GM21529 (cell line): ENCODE results near the gene UGT2B10.
"Not testable (repeated sequence)": the region's sequence is repeated elsewhere in the genome, so short reads cannot be mapped to it uniquely, and the experiment has no call there.

Source experiments
- ATAC-seq: cut with Tn5 transposase; IDR thresholded peaks from one replicate; pipeline ENCODE4 v1.9.1; 2021; ENCODE audit not compliant: unreplicated experiment

Gene UGT2B10

GRCh38 chr4:68815617-68816409 is at the start of gene UGT2B10:
TSS of gene UGT2B10 (plus strand) at chr4:68815994. CDS start at chr4:68816020, 26 bp downstream.
- ATAC-seq = not testable (repeated sequence)

- not testable (repeated sequence) for ATAC-seq
Observed at GRCh38 chr4:68771836-68772235, 44.0 kb upstream of the UGT2B10 start.

DNA sequence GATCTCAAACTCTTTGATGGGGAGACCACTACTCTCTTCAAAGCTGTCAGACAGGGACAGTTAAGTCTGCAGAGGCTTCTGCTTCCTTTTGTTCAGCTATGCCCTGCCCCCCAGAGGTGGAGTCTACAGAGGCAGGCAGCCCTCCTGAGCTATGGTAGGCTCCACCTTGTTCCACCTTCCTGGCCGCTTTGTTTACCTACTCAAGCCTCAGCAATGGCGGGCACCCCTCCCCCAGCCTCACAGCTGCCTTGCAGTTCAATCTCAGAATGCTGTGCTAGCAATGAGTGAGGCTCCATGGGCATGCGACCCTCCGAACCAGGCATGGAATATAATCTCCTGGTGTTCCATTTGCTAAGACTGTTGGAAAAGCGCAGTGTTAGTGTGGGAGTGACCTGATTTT is 42.1 kb upstream of the UGT2B10 start:
- no peak for ATAC-seq

DNA sequence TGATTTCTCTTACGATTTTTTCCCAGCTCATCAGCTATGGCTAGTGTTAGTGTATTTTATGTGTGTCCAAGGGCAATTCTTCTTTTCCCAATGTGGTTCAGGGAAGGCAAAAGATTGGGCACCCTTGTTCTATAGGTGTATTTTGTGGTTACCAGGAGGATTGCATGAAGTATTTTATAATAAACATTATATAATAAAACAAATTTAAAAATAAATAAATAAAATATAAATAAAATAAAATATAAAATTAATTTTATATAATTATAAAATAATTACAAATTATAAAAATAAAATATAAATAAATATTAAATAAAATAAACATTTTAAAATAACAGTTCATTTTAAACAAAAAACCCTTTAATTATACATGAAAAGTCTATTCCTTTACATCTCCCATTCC is 35.6 kb upstream of the UGT2B10 start:
- ATAC-seq = no peak

- ATAC-seq = no peak
Observed at GRCh38 chr4:68797048-68797447, 18.7 kb upstream of the UGT2B10 start.

GRCh38 chr4:68797618-68798017 is 18.2 kb upstream of the UGT2B10 start:
- ATAC-seq = no peak

- ATAC-seq = no peak
Observed at GRCh38 chr4:68803013-68803412, 12.8 kb upstream of the UGT2B10 start.

DNA sequence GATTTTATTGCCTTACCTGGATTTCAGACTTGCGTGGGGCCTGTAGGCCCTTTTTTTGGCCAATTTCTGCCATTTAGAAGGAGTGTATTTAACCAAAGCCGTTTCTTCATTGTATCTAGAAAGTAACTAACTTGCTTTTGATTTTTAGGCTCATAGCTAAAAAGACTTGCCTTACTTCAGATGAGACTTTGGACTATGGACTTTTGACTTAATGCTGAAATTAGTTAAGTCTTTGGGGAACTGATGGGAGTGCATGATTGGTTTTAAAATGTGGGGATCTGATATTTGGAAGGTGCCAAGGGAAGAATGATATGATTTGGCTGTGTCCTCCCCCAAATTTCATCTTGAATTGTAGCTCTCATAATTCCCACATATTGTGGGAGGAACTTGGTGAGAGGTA is 7.7 kb upstream of the UGT2B10 start:
- no peak for ATAC-seq

- ATAC-seq = no peak
Observed at GRCh38 chr4:68810919-68811318, 4.9 kb upstream of the UGT2B10 start.

GRCh38 chr4:68816410-68817265 is 844 bp downstream of the UGT2B10 start:
- ATAC-seq = not testable (repeated sequence)

DNA sequence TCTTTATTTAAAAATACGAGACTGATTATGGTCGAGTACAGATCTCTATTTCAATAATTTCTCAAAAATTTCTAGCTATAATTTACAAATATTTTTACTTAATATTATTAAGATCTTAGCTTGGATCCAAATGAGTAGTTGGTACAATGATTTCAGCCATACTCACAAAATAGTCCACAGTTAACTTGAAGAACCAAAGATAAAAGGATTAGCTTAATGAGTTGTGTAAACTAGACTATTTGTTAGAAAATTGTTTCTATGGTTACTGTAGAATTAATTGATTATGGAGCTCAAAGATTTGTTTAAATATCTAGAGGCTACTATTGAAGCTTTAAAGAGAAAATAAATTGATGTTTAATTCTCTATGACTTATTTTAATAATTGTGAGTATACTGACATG is 1.6 kb downstream of the UGT2B10 start:
- ATAC-seq = no peak

- not testable (repeated sequence) for ATAC-seq
Observed at GRCh38 chr4:68818030-68818462, 2.3 kb downstream of the UGT2B10 start.

DNA sequence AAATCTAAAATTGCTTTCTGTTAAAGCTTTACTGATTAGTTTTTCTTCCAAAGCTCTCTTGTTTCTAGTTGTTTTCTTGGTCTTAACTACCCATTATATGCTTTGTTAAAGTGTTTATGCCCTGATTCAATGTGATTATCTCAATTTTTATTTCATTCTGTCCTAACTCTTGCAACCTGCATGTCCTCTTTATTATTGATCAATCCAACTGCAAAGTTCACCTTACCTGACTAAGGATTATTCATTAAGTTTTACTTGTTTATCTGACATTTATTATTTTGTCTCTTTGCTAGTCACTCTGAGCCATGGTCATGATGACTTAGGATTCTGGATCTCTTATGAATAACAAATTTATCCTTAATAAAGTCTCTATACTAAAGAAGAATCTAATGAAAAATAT is 15.8 kb downstream of the UGT2B10 start:
- ATAC-seq = no peak

DNA sequence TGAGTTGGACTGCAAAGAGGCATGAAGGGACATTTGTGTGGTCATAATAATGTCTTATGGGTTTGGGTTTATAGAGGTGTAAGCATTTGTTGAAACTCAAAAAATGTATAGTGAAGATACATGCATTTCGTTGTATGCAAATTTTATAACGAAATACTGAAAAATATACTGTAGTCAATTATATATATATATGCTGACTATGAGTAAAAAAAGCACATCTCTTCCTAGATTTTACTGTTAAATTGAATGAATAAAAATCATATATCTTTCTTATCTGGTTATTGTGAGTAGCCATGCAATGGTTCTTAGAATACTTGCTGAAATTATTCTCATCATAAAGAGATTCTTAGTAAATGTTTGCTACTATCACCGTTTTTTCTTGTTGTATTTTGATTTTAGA is 34.5 kb downstream of the UGT2B10 start:
- ATAC-seq = no peak

DNA sequence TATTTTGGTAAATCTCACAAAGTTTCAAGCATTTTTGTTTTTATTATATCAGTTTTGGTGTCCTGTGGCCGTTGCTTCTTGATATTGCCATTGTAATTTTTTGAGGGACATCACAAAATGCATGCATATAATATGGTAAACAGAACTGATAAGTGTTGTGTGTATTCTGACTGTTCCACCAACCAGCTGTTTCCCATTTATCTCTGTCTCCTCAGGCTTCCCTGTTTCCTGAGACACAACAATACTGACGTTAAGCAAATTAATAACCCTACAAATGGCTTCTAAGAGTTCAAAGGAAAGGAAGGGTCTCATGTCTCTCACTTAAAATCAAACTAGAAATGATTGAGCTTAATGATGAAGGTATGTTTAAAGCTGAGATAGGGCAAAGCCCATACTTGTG is 40.0 kb downstream of the UGT2B10 start:
- no peak for ATAC-seq

DNA sequence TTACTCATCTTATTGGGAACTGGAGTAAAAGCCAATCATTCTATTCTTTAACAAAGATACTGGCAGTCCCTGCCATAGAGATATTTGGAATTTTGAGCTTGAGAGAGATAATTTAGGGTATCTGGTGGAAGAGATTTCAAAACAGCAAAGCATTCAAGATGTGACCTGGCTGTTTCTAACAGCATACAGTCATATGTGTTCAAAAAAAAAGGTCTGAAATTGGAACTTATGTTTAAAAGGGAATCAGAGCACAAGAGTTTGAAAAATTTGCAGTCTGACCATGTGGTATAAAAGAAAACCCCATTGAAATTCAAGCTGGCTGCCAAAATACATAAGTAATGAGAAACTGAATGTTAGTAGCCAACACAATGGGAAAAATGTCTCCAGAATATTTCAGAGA is 42.2 kb downstream of the UGT2B10 start:
- no peak for ATAC-seq

- ATAC-seq = no peak
Observed at GRCh38 chr4:68859655-68860054, 43.9 kb downstream of the UGT2B10 start.

- no peak for ATAC-seq
Observed at GRCh38 chr4:68861057-68861456, 45.3 kb downstream of the UGT2B10 start.

GRCh38 chr4:68864438-68865187 is 48.8 kb downstream of the UGT2B10 start:
- ATAC-seq = no peak

DNA sequence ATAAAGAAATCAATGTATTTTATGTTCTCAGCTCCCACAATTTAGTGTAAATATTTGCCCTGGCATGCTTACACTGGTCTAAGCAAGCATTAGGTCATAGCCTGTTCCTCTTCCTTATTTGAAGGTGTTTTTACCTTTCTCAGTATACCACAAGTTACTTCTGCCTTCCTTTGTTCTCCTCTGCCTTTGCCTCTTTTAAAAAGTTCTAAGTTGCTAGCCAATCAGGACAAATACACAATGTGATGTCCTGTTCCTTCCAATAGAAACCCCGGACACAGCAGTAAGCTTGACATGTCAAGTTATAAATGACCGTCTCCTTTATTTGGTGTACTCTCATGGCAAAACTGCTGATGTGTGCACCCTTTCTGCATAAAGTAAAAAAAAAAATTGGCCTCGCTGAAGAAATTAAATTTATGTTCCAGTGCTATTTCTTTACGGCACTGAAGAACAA is 49.4 kb downstream of the UGT2B10 start:
- no peak for ATAC-seq

DNA sequence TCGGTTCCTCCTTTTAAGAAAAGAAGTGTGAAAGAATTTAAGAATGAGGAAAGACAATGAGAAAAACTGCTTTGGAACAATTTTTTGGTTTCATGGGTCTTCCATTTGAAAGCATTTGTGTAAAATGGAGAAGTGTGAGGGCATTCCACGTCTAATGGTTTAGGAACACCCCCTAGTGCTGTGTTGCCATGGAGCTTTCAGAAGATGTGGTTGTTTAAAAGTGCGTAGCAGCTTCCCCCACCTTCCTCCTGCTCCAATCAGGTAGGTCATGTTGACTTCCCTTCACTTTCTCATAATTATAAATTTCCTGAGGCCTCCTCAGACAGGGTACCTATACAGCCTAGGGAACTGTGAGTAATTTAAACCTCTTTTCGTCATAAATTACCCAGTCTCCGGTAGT is 50.0 kb downstream of the UGT2B10 start:
- no peak for ATAC-seq
